ENCODE data around the gene PTPRD.

GRCh38 chr9:8860086-8860485 lies 1752.7 kb downstream of the PTPRD start:
- TF ChIP-seq CTCF (IDR thresholded peaks at IDR 0.05; ENCODE audit: low read depth, low read length, poor library complexity, severe bottlenecking) (no peak), EZH2phosphoT487 (IDR thresholded peaks at IDR 0.05; ENCODE audit: borderline replicate concordance, low read length) (no peak)

Measured in DOHH2 (cell line).